ENCODE data around the gene CENPX. TPM values are rescaled to one million over a fixed set of nuclear protein-coding genes. Genes with fewer than 3 reads are reported as not detected.

CENPX gene
- total RNA-seq, 4 donors from 2014 or later, result 46.0 to 74.0 (median 57.5) TPM

DNA sequence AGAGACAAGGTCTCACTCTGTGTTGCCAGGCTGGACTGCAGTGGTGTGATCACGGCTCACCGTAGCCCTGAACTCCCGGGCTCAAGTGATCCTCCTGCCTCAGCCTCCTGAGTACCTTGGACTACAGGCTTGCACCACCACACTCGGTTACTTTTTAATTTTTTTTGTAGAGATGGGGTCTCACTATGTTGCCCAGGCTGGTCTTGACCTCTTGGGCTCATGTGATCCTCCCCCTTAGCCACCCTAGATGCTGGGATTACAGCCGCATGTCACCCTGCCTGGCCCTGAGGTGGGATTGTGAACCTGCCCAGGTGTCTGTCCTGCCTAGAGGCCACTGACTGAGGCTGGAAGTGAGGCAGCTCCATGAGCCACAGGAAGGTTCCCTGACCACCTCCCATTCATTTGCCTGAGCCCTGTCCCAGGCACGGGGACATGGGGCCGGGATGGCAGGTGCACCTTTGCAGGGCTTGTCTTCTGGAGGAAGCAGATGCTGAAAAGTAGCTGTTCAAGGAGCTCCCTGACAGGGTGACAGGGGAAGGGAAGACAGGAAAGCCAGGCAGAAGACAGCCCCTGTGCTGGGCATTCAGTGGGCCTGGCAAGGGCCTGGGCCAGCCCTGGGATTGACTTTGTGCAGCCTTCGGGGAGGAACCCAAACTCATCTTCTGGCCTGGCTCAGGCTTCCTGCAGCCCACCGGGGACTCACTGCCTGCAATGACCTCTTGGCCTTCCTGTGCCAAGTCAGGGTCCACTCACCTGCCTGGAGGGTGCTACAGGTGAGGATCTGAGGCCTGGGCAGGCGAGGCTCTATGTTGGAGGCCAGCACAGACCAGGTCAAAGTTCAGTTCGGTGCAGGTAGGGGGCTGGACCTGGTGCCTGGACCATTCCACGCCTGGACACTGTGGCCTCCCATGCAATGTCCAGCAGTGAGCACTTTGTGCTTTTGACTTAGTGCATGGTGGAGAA lies 53.5 kb downstream of the CENPX start:
- TF ChIP-seq, protein P1, sequence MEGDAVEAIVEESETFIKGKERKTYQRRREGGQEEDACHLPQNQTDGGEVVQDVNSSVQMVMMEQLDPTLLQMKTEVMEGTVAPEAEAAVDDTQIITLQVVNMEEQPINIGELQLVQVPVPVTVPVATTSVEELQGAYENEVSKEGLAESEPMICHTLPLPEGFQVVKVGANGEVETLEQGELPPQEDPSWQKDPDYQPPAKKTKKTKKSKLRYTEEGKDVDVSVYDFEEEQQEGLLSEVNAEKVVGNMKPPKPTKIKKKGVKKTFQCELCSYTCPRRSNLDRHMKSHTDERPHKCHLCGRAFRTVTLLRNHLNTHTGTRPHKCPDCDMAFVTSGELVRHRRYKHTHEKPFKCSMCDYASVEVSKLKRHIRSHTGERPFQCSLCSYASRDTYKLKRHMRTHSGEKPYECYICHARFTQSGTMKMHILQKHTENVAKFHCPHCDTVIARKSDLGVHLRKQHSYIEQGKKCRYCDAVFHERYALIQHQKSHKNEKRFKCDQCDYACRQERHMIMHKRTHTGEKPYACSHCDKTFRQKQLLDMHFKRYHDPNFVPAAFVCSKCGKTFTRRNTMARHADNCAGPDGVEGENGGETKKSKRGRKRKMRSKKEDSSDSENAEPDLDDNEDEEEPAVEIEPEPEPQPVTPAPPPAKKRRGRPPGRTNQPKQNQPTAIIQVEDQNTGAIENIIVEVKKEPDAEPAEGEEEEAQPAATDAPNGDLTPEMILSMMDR (IDR thresholded peaks at IDR 0.05; ENCODE audit: low read depth), result no peak

Other genes with a start within 250 kb of the CENPX start
- under 1 TPM in 1 of 4 donors, not detected in 3; 0.38 TPM for gene GCGR, start 218.7 kb downstream of the CENPX start, total RNA-seq
- 10 to 100 TPM; 26.6 to 78.7 (median 54.8) TPM for gene MCRIP1, start 189.6 kb downstream of the CENPX start, total RNA-seq
- not detected for gene PPP1R27, start 187.8 kb downstream of the CENPX start, total RNA-seq
- 100 to 1,000 TPM; 289 to 508 (median 447) TPM for gene P4HB, start 162.3 kb downstream of the CENPX start, total RNA-seq
- gene ARHGDIA, start 151.5 kb downstream of the CENPX start, total RNA-seq, result 100 to 1,000 TPM; 116 to 235 (median 167) TPM
- gene ALYREF, start 131.3 kb downstream of the CENPX start, total RNA-seq, result 10 to 100 TPM; 25.4 to 38.8 (median 32.4) TPM
- gene ANAPC11, start 131.2 kb downstream of the CENPX start, total RNA-seq, result 100 to 1,000 TPM in 3 of 4 donors, 10 to 100 TPM in 1; 88.4 to 132 (median 120) TPM
- gene NPB, start 120.6 kb downstream of the CENPX start, total RNA-seq, result under 1 TPM in 2 of 4 donors, not detected in 2; 0.17 to 0.22 TPM
- 100 to 1,000 TPM in 1 of 4 donors, 10 to 100 TPM in 3; 23.8 to 130 (median 39.7) TPM for gene PCYT2, start 111.5 kb downstream of the CENPX start, total RNA-seq
- 10 to 100 TPM in 3 of 4 donors, 1 to 10 TPM in 1; 7.5 to 22.0 (median 15.5) TPM for gene SIRT7, start 104.7 kb downstream of the CENPX start, total RNA-seq
- 10 to 100 TPM in 3 of 4 donors, 1 to 10 TPM in 1; 9.8 to 20.0 (median 15.0) TPM for gene MAFG, start 95.1 kb downstream of the CENPX start, total RNA-seq
- gene PYCR1, start 85.6 kb downstream of the CENPX start, total RNA-seq, result 1 to 10 TPM in 2 of 4 donors, under 1 TPM in 2; 0.34 to 3.1 (median 1.5) TPM
- gene MYADML2, start 75.6 kb downstream of the CENPX start, total RNA-seq, result not detected
- not detected for gene NOTUM, start 61.7 kb downstream of the CENPX start, total RNA-seq
- 10 to 100 TPM in 3 of 4 donors, 1 to 10 TPM in 1; 8.2 to 30.1 (median 18.1) TPM for gene ASPSCR1, start 45.2 kb downstream of the CENPX start, total RNA-seq
- gene LRRC45, start 427 bp upstream of the CENPX start, total RNA-seq, result 10 to 100 TPM in 2 of 4 donors, 1 to 10 TPM in 2; 1.8 to 11.7 (median 7.8) TPM
- 10 to 100 TPM in 3 of 4 donors, 1 to 10 TPM in 1; 5.2 to 28.3 (median 14.6) TPM for gene RAC3, start 8.8 kb upstream of the CENPX start, total RNA-seq
- 100 to 1,000 TPM; 157 to 383 (median 255) TPM for gene DCXR, start 14.8 kb upstream of the CENPX start, total RNA-seq
- gene RFNG, start 28.9 kb upstream of the CENPX start, total RNA-seq, result 10 to 100 TPM; 22.5 to 66.9 (median 49.0) TPM
- 100 to 1,000 TPM in 1 of 4 donors, 10 to 100 TPM in 3; 42.7 to 125 (median 71.7) TPM for gene GPS1, start 29.0 kb upstream of the CENPX start, total RNA-seq
- 100 to 1,000 TPM in 1 of 4 donors, 10 to 100 TPM in 3; 45.0 to 147 (median 52.3) TPM for gene DUS1L, start 42.9 kb upstream of the CENPX start, total RNA-seq
- gene FASN, start 75.4 kb upstream of the CENPX start, total RNA-seq, result 1,000 to 10,000 TPM in 1 of 4 donors, 100 to 1,000 TPM in 3; 148 to 4,879 (median 378) TPM
- 10 to 100 TPM in 3 of 4 donors, 1 to 10 TPM in 1; 8.8 to 31.5 (median 17.1) TPM for gene CCDC57, start 190.0 kb upstream of the CENPX start, total RNA-seq
- 10 to 100 TPM in 3 of 4 donors, 1 to 10 TPM in 1; 2.8 to 64.8 (median 19.2) TPM for gene SLC16A3, start 206.2 kb upstream of the CENPX start, total RNA-seq